SU-DHL-6 (cell line): ENCODE measurements around the gene MAPK13.

ENCODE experiments used
- H2AFZ ChIP-seq: fragments of 200-600 bp; sonication (generic); 2 replicates; pipeline ENCODE4 v1.6.1; 2014; ENCODE audit warnings: low read depth, mild to moderate bottlenecking, moderate library complexity, mixed read lengths, antibody characterized with exemption, low read length; ENCODE audit not compliant: severe bottlenecking
- H3F3A ChIP-seq: fragments of 200-600 bp; shearing (Covaris generic); 2 replicates; pipeline ENCODE4 v1.6.0; 2016; ENCODE audit warnings: antibody characterized with exemption, mild to moderate bottlenecking; ENCODE audit not compliant: insufficient read depth
- H3K27ac ChIP-seq: fragments of 200-600 bp; sonication (generic); 2 replicates; pipeline ENCODE4 v1.5.1; 2016; ENCODE audit warnings: low read depth, mild to moderate bottlenecking, low read length, moderate library complexity, mixed read lengths
- H3K27me3 ChIP-seq: fragments of 200-600 bp; sonication (generic), shearing (Covaris generic); 2 replicates; pipeline ENCODE4 v1.6.0; 2014; ENCODE audit warnings: mild to moderate bottlenecking, low read length
- H3K36me3 ChIP-seq: fragments of 200-600 bp; sonication (generic); 2 replicates; pipeline ENCODE4 v1.6.1; 2014; ENCODE audit warnings: mild to moderate bottlenecking, low read length, mixed read lengths
- H3K4me2 ChIP-seq: fragments of 300-600, 200-600 bp; shearing (Covaris generic), sonication (generic); 2 replicates; pipeline ENCODE4 v1.6.0; 2014; ENCODE audit warnings: low read length, low read depth, mild to moderate bottlenecking; ENCODE audit not compliant: poor library complexity, severe bottlenecking
- H3K4me3 ChIP-seq: fragments of 200-600 bp; sonication (generic); 2 replicates; pipeline ENCODE4 v1.5.1; 2014; ENCODE audit warnings: antibody characterized with exemption, low read length, mild to moderate bottlenecking, mixed read lengths; ENCODE audit not compliant: insufficient read depth, poor library complexity, severe bottlenecking
- H3K79me2 ChIP-seq: fragments of 200-600 bp; sonication (generic); 2 replicates; pipeline ENCODE4 v1.6.1; 2014; ENCODE audit warnings: mild to moderate bottlenecking, low read length, moderate library complexity; ENCODE audit not compliant: insufficient read depth
- H3K9ac ChIP-seq: fragments of 200-600 bp; sonication (generic); 2 replicates; pipeline ENCODE4 v1.7.0; 2014; ENCODE audit warnings: mild to moderate bottlenecking, low read length
- H3K9me2 ChIP-seq: fragments of 200-600 bp; sonication (generic); replicated peaks from 2 replicates; pipeline ENCODE4 v1.6.1; 2014; ENCODE audit warnings: low read length; ENCODE audit not compliant: insufficient read depth
- H3K9me3 ChIP-seq: fragments of 200-600 bp; sonication (generic); 2 replicates; pipeline ENCODE4 v1.6.1; 2014; ENCODE audit warnings: low read length, mixed read lengths; ENCODE audit not compliant: insufficient read depth
- H4K20me1 ChIP-seq: fragments of 200-600 bp; sonication (generic); 2 replicates; pipeline ENCODE4 v1.6.1; 2014; ENCODE audit warnings: low read depth, mild to moderate bottlenecking, antibody characterized with exemption, low read length, moderate library complexity, mixed read lengths
- CTCF ChIP-seq: fragments of 200-600 bp; sonication (generic); IDR thresholded peaks from one replicate; pipeline ENCODE4 v1.5.1; 2017; ENCODE audit warnings: antibody characterized with exemption, mild to moderate bottlenecking, low read length, moderate library complexity; ENCODE audit not compliant: insufficient read depth, poor library complexity, severe bottlenecking
- EZH2phosphoT487 ChIP-seq: fragments of 200-600 bp; sonication (generic), shearing (Covaris generic); conservative IDR thresholded peaks from 2 replicates; pipeline ENCODE4 v1.6.1; 2018; ENCODE audit warnings: mild to moderate bottlenecking, antibody characterized with exemption, low read length, moderate library complexity, mixed read lengths

MAPK13 gene

DNA sequence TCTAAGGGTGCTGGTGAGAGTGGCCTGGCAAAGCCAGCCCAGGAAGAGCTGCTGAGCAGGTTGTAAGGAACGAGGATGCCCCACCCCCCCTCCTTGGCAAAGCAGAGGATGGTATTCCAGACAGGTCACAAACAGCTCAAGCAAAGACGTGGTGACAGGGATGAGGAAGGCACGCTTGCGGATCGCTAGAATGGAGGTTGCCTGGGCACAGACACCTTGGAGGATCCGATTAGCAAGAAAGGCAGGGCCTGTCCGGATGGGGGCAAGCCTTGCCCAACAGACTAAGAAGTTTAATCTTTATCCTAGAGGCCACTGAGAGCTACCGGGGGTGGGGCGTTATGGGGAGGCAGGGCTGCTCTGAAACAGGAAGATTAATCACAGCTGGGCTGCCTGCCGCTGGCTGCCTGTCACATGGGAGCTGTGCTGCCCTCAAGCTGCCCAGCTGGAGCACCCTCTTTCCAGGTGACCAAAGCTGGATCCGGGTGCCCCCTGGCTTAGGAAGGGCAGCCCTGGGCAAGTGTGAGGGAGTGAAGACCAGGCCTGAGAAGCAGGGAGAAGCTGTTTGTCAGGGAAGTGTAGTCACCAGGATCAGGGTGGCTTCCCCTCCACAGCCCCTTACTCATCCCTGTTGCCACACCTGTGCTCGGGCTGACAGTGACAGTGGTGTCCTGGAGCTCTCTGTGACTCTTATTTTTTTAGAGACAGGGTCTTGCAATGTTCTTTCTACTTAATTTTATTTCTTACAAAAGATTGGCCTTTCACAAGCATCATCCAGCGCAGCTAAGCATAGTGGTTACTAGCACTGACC, 9.1 kb upstream of the MAPK13 start:
- TF ChIP-seq CTCF: no peak
- no peak for TF ChIP-seq EZH2phosphoT487
- no peak overlapping the region for H2AFZ ChIP-seq
- H3K9ac ChIP-seq: peak overlapping the region; percentile 46
- H3K36me3 ChIP-seq: no peaks in the 10 kb centered on the region
- H3K4me2 ChIP-seq: peak overlapping the region; percentile 48
- H3K9me2 ChIP-seq: no peaks in the 10 kb centered on the region
- H3K27me3 ChIP-seq: no peaks in the 10 kb centered on the region
- peak overlapping the region; percentile 76 for H3K27ac ChIP-seq
- H4K20me1 ChIP-seq: no peaks in the 10 kb centered on the region
- no peaks in the 10 kb centered on the region for H3K79me2 ChIP-seq
- peaks cover 37% of the 10 kb centered on the region for H3F3A ChIP-seq
- H3K9me3 ChIP-seq: no peaks in the 10 kb centered on the region
- H3K4me3 ChIP-seq: peak overlapping the region; percentile 3

DNA sequence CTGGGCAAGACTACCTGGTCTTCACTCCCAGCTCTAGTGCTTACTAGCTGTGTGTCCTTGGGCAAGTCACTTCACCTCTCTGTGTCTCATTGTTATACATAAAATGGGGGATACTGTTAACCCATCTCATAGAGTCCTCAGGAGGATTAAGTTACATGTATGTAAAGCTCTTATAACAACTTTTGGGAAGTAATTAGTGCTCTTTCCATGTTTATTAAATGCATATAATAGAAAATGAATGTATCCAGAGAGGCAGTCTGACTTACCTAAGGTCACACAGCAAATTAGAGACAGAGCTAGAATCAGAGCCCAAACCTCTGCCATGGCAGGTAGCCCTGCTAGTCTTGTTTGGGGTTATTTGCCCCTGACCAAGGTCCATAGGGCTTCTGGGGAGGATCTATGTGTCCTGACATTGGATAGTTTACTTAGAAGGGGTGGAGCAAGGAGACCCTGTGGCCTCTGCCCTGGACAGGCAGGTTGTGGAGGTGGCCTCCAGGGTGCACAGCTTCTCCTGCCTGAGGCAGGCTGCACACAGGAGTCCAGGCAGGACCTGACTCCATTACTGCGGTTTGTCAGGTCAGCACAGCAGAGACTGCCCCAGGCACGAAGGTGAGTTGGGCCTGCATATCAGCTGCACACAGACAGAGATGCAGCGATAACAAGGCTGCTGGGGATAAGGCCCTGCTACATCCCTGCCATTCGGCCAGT, 8.4 kb upstream of the MAPK13 start:
- TF ChIP-seq EZH2phosphoT487 (no peak), CTCF (no peak)
- no peak overlapping the region for H2AFZ ChIP-seq

DNA sequence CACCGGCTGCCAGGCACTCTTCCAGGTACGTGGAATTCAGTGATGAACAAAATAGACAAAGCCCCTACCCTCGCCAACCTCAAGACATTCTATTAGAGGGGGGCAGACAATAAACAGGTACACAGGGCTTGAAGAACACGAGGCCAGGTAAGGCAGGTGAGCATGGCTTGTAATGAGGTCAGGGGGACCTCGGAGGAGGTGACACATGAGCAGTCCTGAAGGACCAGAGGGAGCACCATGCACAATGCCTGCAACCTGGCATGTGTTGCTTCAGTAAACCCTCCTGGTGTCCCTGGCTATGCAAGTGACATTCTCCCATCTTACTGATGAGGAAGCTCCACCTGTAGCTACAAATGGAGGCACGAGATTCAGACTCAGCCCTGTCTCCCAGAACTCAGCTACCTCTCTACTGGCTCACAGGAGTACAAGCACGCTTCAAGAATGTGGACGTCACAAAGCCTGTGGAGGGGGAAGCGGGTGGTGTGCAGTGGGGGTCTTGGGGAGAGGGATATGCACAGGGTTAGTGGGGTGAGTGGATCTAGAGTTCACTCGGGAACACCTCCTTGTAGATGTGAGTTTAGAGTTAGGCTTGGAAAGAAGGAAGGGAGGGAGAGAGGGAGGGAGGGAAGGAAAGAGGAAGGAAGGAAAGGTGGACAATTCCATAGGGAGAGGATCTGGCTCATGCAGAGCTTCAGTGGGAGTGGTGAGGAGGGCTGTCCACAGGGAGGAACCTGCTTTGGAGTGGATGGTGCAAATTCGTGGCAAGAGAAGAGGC, 7.6 kb upstream of the MAPK13 start:
- H4K20me1 ChIP-seq: no peaks in the 10 kb centered on the region
- H3K4me2 ChIP-seq: no peak overlapping the region
- no peaks in the 10 kb centered on the region for H3K9me3 ChIP-seq
- H3K4me3 ChIP-seq: no peak overlapping the region
- TF ChIP-seq CTCF: no peak
- TF ChIP-seq EZH2phosphoT487: no peak
- H3K36me3 ChIP-seq: no peaks in the 10 kb centered on the region
- peaks cover 25% of the 10 kb centered on the region for H3F3A ChIP-seq
- no peaks in the 10 kb centered on the region for H3K27me3 ChIP-seq
- no peaks in the 10 kb centered on the region for H3K79me2 ChIP-seq
- no peak overlapping the region for H2AFZ ChIP-seq
- H3K9ac ChIP-seq: no peak overlapping the region
- H3K27ac ChIP-seq: no peak overlapping the region
- H3K9me2 ChIP-seq: no peaks in the 10 kb centered on the region

More for the DNA sequence above, 8.4 kb upstream of the MAPK13 start:
- peak overlapping the region; percentile 76 for H3K27ac ChIP-seq
- peaks cover 30% of the 10 kb centered on the region for H3F3A ChIP-seq
- H3K27me3 ChIP-seq: no peaks in the 10 kb centered on the region
- H3K9me2 ChIP-seq: no peaks in the 10 kb centered on the region
- no peak overlapping the region; the same call in 1 of the 2 replicates for H3K9ac ChIP-seq
- H4K20me1 ChIP-seq: no peaks in the 10 kb centered on the region
- H3K4me2 ChIP-seq: peak overlapping the region; percentile 48
- H3K79me2 ChIP-seq: no peaks in the 10 kb centered on the region
- no peaks in the 10 kb centered on the region for H3K9me3 ChIP-seq
- H3K36me3 ChIP-seq: no peaks in the 10 kb centered on the region
- H3K4me3 ChIP-seq: no peak overlapping the region
